BLaER1 (cell line): ENCODE measurements around the gene SEMA4F.
A peak's percentile ranks its signal among the peaks of the same experiment; 100 is the strongest.

Experiments used
- H3K27ac ChIP-seq: shearing (Covaris generic); formaldehyde crosslinking; 2 replicates; pipeline ENCODE4 v1.8.1; 2022
- H3K27me3 ChIP-seq: shearing (Covaris generic); formaldehyde crosslinking; 2 replicates; pipeline ENCODE4 v1.8.1; 2022
- H3K36me3 ChIP-seq: shearing (Covaris generic); formaldehyde crosslinking; 2 replicates; pipeline ENCODE4 v1.8.1; 2022
- H3K4me1 ChIP-seq: shearing (Covaris generic); formaldehyde crosslinking; 2 replicates; pipeline ENCODE4 v1.8.1; 2022
- H3K4me2 ChIP-seq: shearing (Covaris generic); formaldehyde crosslinking; 2 replicates; pipeline ENCODE4 v1.8.1; 2022
- H3K4me3 ChIP-seq: shearing (Covaris generic); formaldehyde crosslinking; 2 replicates; pipeline ENCODE4 v1.8.1; 2022
- H3K9ac ChIP-seq: shearing (Covaris generic); formaldehyde crosslinking; 2 replicates; pipeline ENCODE4 v1.8.1; 2022
- H3K9me3 ChIP-seq: shearing (Covaris generic); formaldehyde crosslinking; 2 replicates; pipeline ENCODE4 v1.8.1; 2022
- H4K20me1 ChIP-seq: shearing (Covaris generic); formaldehyde crosslinking; 2 replicates; pipeline ENCODE4 v1.8.1; 2022
- Cebpa-rat ChIP-seq: shearing (Covaris generic); IDR thresholded peaks from 2 replicates; pipeline ENCODE4 v1.8.1; 2022

The SEMA4F gene

DNA sequence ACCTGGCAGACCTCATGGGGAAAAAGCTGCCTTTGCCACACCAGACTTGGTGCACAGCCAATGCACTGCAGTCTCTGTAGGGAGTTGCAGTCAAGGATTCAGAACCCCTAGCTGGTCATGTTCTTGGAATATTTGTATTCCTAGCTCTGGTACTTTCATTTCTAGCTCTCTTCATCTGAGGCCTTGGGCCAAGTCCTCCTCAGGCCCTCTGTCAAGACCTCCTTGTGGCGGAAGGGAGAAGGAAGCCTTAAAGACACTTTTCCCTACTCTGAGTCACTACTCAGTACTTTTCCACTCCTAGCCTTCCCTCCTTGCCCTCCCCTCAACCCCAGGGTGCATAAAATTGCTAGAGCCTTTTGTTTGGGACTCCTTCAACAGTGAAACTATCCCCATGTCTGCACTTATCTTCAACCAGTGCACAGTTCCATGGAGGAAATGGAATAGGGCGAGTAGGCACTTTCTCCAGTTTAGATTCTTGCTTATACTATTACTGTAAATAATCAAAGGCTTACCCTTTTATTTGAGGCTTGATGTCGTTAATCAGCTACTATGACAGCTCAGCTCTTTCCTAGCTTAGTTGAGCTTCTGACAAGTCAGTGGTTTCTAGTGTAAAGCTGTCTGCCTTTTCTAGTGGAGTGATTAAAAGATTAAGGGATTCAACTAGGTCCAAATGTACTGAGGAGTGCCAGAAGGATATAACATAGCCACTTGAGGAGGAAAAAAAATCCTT is 21.7 kb upstream of the SEMA4F start:
- Histone ChIP-seq H3K27ac (no peak overlapping the region), H3K9me3 (no peaks in the 10 kb centered on the region), H3K27me3 (no peaks in the 10 kb centered on the region), H3K4me3 (no peak overlapping the region), H4K20me1 (no peaks in the 10 kb centered on the region), H3K4me1 (no peaks in the 10 kb centered on the region), H3K36me3 (no peaks in the 10 kb centered on the region), H3K9ac (no peak overlapping the region), H3K4me2 (no peak overlapping the region)
- TF ChIP-seq Cebpa-rat, result no peak

GRCh38 chr2:74632939-74633312 is 21.1 kb upstream of the SEMA4F start:
- Histone ChIP-seq H3K4me2 (no peak overlapping the region), H3K4me3 (no peak overlapping the region), H3K27ac (no peak overlapping the region), H3K36me3 (no peaks in the 10 kb centered on the region), H3K9ac (no peak overlapping the region), H3K4me1 (no peaks in the 10 kb centered on the region), H3K27me3 (no peaks in the 10 kb centered on the region), H4K20me1 (no peaks in the 10 kb centered on the region), H3K9me3 (no peaks in the 10 kb centered on the region)
- no peak for TF ChIP-seq Cebpa-rat

DNA sequence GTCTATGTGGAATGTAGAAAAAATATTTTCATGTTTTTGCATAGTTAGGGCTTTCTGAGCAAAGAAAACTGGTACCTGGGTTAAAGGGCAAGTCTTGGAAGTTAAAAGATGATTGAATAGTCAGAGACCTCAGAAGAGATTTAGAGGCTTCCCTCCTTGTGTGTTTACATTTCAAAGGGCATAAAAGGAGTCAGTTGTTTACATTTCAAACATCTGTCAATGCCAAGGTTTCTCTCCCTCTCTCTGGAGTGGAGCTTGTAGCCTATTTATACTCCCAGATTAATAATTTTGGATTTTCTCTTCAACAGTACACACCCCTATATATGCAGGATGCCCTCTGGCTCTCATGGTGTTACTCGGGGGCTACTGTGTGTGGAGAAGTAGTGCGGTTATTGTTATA is 14.5 kb upstream of the SEMA4F start:
- H3K36me3 ChIP-seq, result no peaks in the 10 kb centered on the region
- H3K27ac ChIP-seq, result no peak overlapping the region
- H3K27me3 ChIP-seq, result no peaks in the 10 kb centered on the region
- no peak overlapping the region for H3K4me3 ChIP-seq
- H3K4me1 ChIP-seq, result no peaks in the 10 kb centered on the region
- H3K9me3 ChIP-seq, result no peaks in the 10 kb centered on the region
- no peak for TF ChIP-seq Cebpa-rat
- no peaks in the 10 kb centered on the region for H4K20me1 ChIP-seq
- no peak overlapping the region for H3K9ac ChIP-seq
- H3K4me2 ChIP-seq, result no peak overlapping the region

DNA sequence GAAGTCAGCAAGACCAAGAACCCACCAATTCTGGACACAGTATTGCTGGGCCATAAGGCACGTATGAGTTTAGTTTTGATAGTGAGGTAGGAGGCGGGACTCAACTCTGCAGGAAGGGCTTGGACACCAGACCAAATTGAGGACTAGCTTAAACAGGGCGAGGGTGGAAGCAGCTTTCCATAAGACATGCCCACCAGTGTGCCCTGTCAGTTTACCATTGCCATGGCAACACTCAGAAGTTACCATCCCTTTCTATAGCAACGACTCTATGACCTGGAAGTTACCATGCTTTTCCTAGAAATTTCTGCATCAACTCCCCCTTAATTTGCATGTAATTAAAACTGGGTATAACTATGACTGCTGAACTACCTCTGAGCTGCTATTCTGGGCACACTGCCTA is 8.7 kb upstream of the SEMA4F start:
- H3K4me1 ChIP-seq, result no peaks in the 10 kb centered on the region
- no peaks in the 10 kb centered on the region for H4K20me1 ChIP-seq
- no peak overlapping the region for H3K27ac ChIP-seq
- TF ChIP-seq Cebpa-rat, result no peak
- H3K4me3 ChIP-seq, result no peak overlapping the region
- H3K36me3 ChIP-seq, result no peaks in the 10 kb centered on the region
- H3K27me3 ChIP-seq, result no peaks in the 10 kb centered on the region
- H3K9me3 ChIP-seq, result peaks cover 10% of the 10 kb centered on the region
- H3K4me2 ChIP-seq, result no peak overlapping the region
- H3K9ac ChIP-seq, result no peak overlapping the region

DNA sequence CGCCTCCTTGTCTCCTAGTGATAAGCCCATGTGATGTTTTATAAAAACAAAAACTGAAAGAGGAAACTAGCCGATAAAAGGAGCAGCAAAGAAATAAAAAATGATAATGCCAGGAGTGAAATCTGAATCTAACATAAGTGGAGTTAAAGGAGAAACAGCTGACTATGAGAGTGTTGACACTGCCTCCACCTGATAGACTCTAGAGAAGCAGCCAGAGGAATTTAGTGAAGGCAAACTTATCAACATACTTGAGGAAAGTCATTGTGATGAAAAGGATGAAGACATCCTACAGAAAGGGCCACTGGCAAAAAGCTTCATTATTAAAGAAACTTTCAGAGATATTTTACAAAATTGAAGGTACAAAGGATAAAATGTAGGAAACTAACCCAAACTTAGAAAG is 7.8 kb upstream of the SEMA4F start:
- Histone ChIP-seq H3K27me3 (no peaks in the 10 kb centered on the region), H4K20me1 (no peaks in the 10 kb centered on the region), H3K4me2 (no peak overlapping the region), H3K9ac (no peak overlapping the region), H3K4me1 (no peaks in the 10 kb centered on the region), H3K27ac (no peak overlapping the region), H3K9me3 (peaks cover 10% of the 10 kb centered on the region), H3K4me3 (no peak overlapping the region), H3K36me3 (no peaks in the 10 kb centered on the region)
- TF ChIP-seq Cebpa-rat, result no peak

DNA sequence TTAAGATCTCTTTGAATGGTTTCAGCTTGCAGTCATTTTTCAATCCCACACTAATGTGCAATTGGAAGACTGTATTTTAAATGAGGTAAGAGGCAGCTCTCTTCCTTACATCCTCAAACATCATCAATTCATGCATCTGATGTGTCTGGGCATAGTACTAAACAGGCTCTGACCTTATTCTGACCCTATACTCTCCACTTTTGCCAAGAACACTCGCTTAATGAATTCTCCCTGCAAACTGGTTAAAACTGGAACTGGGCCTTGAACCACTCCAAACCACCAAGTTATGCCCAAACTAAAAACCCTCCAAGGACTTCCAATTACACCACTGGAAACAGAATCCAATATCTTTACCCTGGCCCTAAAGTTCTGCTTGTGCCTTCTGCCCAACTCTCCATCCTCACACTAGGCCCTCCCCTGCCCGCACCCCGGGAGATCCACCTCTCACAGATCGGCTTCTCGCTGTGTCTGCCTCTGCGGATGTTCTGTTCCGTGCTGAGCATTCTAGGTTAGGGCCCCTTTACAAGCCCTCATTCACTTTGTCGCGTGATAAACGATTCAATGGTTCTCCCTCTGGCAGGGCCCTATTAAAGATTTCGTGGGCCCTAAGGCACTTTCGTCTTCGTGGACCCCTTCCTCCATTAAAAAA is 7.1 kb upstream of the SEMA4F start:
- no peak overlapping the region for H3K4me2 ChIP-seq
- H3K9me3 ChIP-seq, result peaks cover 10% of the 10 kb centered on the region
- no peak overlapping the region for H3K9ac ChIP-seq
- H3K36me3 ChIP-seq, result no peaks in the 10 kb centered on the region
- no peak overlapping the region for H3K4me3 ChIP-seq
- H3K27ac ChIP-seq, result no peak overlapping the region
- H4K20me1 ChIP-seq, result no peaks in the 10 kb centered on the region
- TF ChIP-seq Cebpa-rat, result no peak
- H3K27me3 ChIP-seq, result no peaks in the 10 kb centered on the region
- H3K4me1 ChIP-seq, result no peaks in the 10 kb centered on the region

DNA sequence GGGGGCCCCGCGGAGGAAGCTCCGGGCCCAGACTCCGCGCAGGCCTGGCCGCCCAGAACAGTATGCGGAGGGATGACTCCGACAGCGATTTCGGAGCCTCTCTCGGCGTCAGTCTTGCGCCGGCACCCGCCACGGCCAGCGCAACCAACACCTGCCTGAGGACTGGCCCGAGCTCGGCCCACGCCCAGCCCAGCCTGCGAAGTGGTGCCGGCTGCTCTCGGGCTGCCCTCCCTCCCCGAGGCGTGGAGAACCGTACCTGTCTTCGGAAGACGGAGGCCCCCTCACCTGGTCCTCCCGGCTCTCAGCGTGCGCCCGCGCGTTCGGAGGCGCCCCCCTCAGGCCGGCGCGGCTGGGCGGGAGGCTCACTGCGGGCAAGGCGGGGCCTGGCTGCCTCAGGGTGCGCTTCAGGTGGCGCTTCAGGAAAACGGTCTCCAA is 6.0 kb upstream of the SEMA4F start, which contains the start of gene M1AP:
Gene M1AP (minus strand): TSS at position 322 of the 435 bp plus-strand sequence. CDS start 8,055 bp downstream, outside the sequence.
- H3K27ac ChIP-seq, result no peak within 1 kb of the TSS
- no peaks in the 10 kb centered on the region for H3K36me3 ChIP-seq
- H3K9me3 ChIP-seq, result peaks cover 10% of the 10 kb centered on the region
- H3K4me1 ChIP-seq, result no peaks in the 10 kb centered on the region
- TF ChIP-seq Cebpa-rat, result no peak
- H3K4me3 ChIP-seq, result no peak within 1 kb of the TSS; the same call in 1 of the 2 replicates
- no peaks in the 10 kb centered on the region for H4K20me1 ChIP-seq
- no peaks in the 10 kb centered on the region for H3K27me3 ChIP-seq
- H3K4me2 ChIP-seq, result no peak within 1 kb of the TSS
- no peak within 1 kb of the TSS for H3K9ac ChIP-seq

- H4K20me1 ChIP-seq, result no peaks in the 10 kb centered on the region
- TF ChIP-seq Cebpa-rat, result no peak
- H3K4me3 ChIP-seq, result peak overlapping the region; percentile 92
- H3K9ac ChIP-seq, result 0 out of 2 replicates have a peak overlapping the region, but pooled peaks have one; percentile 84
- no peaks in the 10 kb centered on the region for H3K9me3 ChIP-seq
- H3K27me3 ChIP-seq, result no peaks in the 10 kb centered on the region
- H3K36me3 ChIP-seq, result peaks cover 12% of the 10 kb centered on the region; the same call in 1 of the 2 replicates
- H3K4me1 ChIP-seq, result peaks cover 10% of the 10 kb centered on the region
- H3K27ac ChIP-seq, result no peak overlapping the region
- H3K4me2 ChIP-seq, result peak overlapping the region; percentile 99
Observed at GRCh38 chr2:74653589-74653984, 460 bp upstream of the SEMA4F start.

GRCh38 chr2:74655579-74655978 is 1.5 kb downstream of the SEMA4F start:
- H3K4me2 ChIP-seq, result no peak overlapping the region
- no peak overlapping the region for H3K4me3 ChIP-seq
- H3K9ac ChIP-seq, result no peak overlapping the region
- peaks cover 10% of the 10 kb centered on the region for H3K4me1 ChIP-seq
- no peak overlapping the region for H3K27ac ChIP-seq
- H3K36me3 ChIP-seq, result peaks cover 30% of the 10 kb centered on the region; the same call in 1 of the 2 replicates
- no peak for TF ChIP-seq Cebpa-rat
- no peaks in the 10 kb centered on the region for H3K9me3 ChIP-seq
- H4K20me1 ChIP-seq, result no peaks in the 10 kb centered on the region
- H3K27me3 ChIP-seq, result no peaks in the 10 kb centered on the region

DNA sequence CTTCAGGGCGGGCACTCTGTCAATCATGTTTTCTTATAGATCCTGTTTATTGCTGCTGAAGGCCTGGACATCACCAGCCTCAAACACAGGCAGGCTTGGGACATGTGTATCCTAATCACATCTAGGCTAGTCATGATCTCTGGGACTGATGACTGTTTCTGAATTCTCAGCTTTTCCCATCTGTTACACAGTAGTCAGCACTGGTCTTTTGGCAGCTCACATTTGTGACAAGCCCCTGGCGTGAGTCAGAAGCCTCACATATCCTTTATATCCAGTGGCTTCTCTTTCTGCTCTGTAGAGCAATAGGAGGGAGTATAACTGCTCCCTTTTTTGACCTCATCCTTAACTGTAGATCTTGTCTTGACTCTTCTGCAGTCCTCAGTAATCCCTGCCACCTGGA is 4.5 kb downstream of the SEMA4F start:
- peaks cover 44% of the 10 kb centered on the region; the same call in 1 of the 2 replicates for H3K36me3 ChIP-seq
- H3K9me3 ChIP-seq, result no peaks in the 10 kb centered on the region
- H3K4me1 ChIP-seq, result peaks cover 10% of the 10 kb centered on the region
- no peak overlapping the region for H3K4me2 ChIP-seq
- no peak for TF ChIP-seq Cebpa-rat
- H4K20me1 ChIP-seq, result no peaks in the 10 kb centered on the region
- H3K27ac ChIP-seq, result no peak overlapping the region
- no peaks in the 10 kb centered on the region for H3K27me3 ChIP-seq
- H3K4me3 ChIP-seq, result no peak overlapping the region
- no peak overlapping the region for H3K9ac ChIP-seq
